MM.1S (cell line): ENCODE data around the gene MT1M.

ENCODE experiments used
- EZH2 ChIP-seq: fragments of 300-600 bp; sonication (generic); optimal IDR thresholded peaks from 2 replicates; pipeline ENCODE3; 2017; ENCODE audit warnings: low read depth, mild to moderate bottlenecking, antibody characterized with exemption, low read length, mixed read lengths
- TF ChIP-seq, protein P1 (sequence below): fragments of 300-600 bp; sonication (generic); IDR thresholded peaks from 2 replicates; pipeline ENCODE4 v1.5.1; 2016; ENCODE audit warnings: antibody characterized with exemption, low read length, mixed read lengths

GRCh38 chr16:56639045-56639444, 6.6 kb downstream of the MT1M start:
- TF ChIP-seq, protein P1, sequence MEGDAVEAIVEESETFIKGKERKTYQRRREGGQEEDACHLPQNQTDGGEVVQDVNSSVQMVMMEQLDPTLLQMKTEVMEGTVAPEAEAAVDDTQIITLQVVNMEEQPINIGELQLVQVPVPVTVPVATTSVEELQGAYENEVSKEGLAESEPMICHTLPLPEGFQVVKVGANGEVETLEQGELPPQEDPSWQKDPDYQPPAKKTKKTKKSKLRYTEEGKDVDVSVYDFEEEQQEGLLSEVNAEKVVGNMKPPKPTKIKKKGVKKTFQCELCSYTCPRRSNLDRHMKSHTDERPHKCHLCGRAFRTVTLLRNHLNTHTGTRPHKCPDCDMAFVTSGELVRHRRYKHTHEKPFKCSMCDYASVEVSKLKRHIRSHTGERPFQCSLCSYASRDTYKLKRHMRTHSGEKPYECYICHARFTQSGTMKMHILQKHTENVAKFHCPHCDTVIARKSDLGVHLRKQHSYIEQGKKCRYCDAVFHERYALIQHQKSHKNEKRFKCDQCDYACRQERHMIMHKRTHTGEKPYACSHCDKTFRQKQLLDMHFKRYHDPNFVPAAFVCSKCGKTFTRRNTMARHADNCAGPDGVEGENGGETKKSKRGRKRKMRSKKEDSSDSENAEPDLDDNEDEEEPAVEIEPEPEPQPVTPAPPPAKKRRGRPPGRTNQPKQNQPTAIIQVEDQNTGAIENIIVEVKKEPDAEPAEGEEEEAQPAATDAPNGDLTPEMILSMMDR: no peak
- no peak for TF ChIP-seq EZH2
